Measurements from ENCODE around the gene EML5.

- TF ChIP-seq TAF1 (IDR thresholded peaks at IDR 0.05; ENCODE audit: borderline replicate concordance, low read depth, low read length) (no peak), POLR2AphosphoS5 (IDR thresholded peaks at IDR 0.05; ENCODE audit: low read depth, low read length) (no peak), POLR2A (IDR thresholded peaks at IDR 0.05; ENCODE audit: low read depth, low read length) (no peak)
Measured at GRCh38 chr14:88688386-88688785, 104.4 kb downstream of the EML5 start.

All from GM12892 (cell line).